IPS-NIHi11 (cell line): Measurements from ENCODE around the gene HUNK.
"Not testable (repeated sequence)": the region's sequence is repeated elsewhere in the genome, so short reads cannot be mapped to it uniquely, and the experiment has no call there.

Source experiments
- DNase-seq: peaks from one replicate; pipeline ENCODE4 v3.0.0; 2012; ENCODE audit warnings: mixed read lengths, low spot score

Gene HUNK

DNA sequence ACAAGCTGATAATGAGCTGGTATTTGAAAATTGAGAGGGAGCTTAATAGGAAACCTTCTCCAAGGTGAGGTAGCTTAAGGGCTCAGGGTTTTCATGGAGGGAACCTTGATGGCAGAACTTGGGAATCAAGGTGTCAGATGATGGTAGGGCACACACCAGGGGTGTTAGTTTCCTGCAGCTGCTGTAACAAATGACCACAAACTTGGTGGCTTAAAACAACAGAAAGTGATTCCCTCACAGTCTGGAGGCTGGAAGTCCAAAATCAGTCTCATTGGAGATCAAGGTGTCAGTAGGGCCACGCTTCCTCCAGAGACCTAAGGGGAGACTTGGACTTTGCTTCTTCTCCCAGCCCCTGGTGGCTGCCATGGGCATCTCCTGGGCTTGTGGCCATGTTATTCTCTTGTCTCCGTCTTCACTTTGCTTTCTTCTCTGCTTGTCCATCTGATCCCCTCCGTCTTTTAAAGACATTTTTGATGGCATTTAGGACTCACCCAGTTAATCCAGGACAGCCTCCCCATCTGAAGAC lies 45.5 kb downstream of the HUNK start:
- no peak for DNase-seq

GRCh38 chr21:31920275-31920674 lies 47.5 kb downstream of the HUNK start:
- DNase-seq, result no peak

GRCh38 chr21:31921079-31921478 lies 48.3 kb downstream of the HUNK start:
- DNase-seq, result no peak

DNA sequence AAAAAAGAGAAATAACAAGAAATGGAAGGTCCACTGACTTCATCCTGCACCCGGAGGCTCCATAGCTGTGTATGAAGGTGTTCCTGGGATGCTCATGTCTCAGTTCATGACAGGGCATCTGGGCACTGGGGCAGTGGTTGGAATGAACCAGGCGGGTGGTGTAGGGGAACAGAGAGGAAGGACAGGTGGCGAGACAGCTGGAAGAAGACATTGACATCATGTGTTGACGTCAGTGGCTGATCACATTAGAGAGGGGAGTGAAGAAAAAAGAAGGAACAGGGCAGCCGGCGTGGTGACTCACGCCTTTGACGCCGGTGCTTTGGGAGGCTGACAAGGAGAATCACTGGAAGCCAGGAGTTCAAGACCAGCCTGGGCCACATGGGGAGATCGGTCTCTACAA lies 50.1 kb downstream of the HUNK start:
- no peak for DNase-seq

- no peak for DNase-seq
Observed at GRCh38 chr21:31923756-31924155, 50.9 kb downstream of the HUNK start.

- no peak for DNase-seq
Observed at GRCh38 chr21:31924548-31924947, 51.7 kb downstream of the HUNK start.

DNA sequence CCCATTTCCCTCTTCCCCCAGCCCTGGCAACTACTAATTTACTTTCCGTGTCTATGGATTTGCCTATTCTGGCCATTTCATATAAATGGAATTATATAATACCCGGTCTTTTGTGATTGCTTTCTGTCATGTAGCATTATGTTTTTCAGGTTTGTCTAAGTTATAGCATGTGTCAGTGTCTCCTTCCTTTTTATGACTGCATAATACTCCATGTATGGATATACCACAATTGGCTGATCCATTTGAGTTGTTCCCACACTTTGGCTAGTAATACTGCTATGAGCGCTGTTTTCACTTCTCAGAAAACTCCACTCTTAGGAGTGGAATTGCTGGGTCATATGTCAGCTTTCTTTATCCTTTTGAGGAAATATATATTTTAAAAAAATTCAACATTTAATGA lies 53.7 kb downstream of the HUNK start:
- no peak for DNase-seq

DNA sequence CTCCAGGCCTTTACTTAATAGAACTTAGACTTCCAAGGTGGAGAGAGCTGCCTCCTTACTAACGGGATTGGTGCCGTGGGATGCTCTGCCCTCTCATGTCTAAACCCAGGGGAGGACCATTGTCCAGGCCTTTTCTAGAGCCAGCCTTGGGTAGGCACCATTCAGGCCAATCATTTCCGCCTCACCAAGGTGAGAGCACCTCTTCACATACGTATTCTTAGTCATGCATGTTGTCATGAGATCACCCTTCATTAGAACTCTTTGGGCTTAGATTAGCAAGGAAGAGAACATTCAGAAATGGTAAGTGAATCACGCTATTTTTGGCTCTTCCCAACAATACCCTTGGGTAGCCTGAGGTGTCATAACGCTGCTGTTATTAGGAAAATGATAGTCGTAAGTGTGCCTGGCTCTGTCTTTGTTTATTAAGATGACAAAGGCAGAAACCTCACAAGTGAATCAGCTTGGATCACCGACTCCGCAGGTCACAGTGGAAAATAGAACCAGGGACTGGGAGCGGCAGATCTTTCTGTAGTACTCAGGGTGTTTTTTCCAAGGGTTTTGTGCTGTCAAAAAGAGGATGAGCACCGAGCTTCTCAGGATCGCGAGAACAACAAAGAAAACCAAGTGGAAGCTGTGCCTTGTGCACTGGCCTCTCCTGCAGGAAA lies 55.0 kb downstream of the HUNK start:
- DNase-seq, result no peak

DNA sequence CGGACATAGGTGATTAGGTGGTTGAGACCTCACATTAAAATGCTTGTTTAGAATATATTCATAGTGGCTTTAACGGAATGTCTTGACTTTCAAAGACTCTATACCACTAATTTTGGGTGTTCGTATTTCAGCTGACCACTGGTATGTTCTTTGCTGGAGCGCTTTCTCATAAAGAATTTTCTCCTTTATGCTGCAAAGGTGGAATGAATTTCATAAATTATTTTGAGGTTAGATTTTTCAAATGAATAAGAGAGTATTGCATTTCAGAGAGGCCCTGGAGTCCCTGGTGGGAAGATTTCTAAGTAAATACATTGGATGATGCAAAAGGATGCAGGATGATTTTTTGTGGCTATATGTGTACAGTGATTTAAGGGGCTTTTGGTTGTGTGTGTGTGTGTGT lies 55.8 kb downstream of the HUNK start:
- DNase-seq, result no peak

- no peak for DNase-seq
Observed at GRCh38 chr21:31929548-31929947, 56.7 kb downstream of the HUNK start.

DNA sequence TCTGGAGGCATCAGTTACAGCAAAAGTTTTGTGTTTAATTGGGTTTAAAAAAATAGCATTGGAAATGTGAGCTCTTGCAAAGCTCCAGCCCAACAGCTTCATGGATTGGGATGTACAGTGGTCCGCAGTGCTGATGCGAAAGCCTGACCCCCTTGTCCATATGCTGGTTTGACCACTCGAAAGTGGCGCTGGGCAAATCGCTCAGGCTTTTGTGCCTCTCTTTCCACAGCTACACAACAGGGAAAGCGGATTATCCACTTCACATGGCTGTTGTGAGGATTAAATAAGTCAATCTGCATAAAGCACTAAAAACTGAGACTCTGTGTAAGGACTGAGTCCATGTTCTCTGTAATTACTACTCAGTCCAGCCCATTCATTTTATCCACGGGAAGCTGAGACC lies 57.2 kb downstream of the HUNK start:
- DNase-seq, result no peak

- no peak for DNase-seq
Observed at GRCh38 chr21:31931644-31932469, 59.0 kb downstream of the HUNK start.

DNA sequence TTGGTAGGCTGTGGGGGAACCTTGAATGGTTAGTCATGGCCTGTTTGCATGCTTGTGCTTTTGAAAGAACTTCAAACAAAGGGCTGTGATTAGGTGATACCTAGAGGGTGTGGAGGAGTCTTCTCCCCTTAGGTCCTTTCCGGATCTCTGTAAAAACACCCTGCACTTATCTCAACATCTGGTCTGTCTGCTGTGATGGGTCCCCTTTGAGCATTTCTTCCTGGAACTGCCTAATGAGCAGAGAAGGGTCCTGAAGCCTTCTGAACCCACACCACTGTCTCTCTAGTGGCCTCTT lies 59.6 kb downstream of the HUNK start:
- DNase-seq, result peak; percentile 25

DNA sequence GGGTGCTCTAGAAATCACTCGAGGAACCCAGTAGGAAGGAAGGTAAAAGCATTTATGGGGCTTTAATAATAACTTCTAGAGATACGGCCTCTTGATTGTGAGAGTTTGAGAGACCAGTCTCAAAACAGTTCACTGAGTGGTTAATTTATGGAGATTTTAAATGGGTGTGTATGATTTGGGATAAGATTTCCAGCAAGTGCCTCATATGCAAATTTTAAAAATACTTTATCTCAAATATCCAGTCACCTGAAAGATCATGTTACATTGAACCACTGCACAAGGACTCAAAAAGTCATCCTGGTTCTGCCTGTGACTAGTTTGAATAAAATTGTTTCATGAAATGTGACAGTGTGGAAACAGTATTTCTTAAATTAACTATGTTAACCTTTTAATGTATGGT lies 64.5 kb downstream of the HUNK start:
- DNase-seq, result no peak

DNA sequence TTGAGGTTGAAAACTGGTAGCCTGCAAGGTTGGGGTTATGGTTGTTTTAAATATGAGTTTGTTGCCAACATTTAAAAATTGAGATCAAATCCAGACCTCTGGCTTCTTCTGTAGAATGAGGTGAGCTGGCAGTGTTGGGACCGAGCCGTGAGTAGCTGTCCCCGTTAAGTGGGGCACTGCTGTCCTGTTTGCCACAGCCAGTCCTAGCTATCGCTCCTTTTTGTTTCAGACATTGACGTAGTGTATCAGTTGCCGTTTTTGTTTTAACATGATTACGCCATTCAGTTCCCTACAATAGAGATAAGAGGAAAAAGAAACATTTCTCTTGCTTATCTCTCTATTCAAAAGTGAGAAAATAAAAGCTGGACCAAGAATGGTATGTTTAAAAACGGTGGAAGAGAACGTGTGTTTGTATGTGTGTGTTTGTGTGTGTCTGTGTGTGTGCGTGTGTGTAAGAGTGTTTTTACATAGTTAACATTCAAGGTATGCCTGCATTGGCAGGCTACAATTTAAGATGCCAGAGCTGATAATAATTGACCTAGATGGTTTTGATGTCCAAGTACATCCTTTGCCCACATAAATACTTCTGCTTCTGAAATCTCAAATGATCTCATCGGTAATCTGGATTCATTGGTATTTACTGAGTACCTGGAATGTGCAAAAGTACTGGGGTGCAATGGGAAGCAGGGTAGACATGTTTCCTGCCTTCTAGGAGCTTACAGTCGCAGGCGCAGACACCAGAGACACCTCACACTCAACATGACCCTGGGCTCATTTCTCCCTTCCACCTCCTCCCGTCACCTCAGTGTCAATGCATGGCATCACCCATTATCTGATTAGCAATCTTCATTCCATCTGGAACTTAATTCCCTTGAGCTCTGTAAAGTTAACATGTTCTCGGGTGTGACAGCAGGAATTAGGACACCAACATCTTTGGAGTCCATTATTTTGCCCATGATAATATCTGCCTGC lies 65.8 kb downstream of the HUNK start:
- DNase-seq, result no peak

DNA sequence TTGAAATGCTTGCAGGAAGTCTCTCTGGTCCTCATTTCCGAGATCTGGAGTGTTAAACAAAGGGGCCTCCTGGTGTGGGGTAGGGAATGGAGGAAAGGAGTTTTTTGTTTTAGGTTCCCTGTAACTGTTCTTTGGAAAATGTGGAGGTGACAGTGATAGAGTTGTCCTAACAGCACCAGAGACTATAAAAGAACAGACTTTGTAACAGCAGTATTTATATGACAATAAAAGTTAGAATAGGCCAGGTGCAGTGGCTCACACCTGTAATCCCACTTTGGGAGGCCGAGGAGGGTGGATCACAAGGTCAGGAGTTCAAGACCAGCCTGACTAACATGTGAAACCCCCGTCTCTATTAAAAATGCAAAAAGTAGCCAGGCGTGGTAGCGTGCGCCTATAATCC lies 68.9 kb downstream of the HUNK start:
- DNase-seq, result no peak

GRCh38 chr21:31943561-31943960 lies 70.7 kb downstream of the HUNK start:
- DNase-seq, result no peak

DNA sequence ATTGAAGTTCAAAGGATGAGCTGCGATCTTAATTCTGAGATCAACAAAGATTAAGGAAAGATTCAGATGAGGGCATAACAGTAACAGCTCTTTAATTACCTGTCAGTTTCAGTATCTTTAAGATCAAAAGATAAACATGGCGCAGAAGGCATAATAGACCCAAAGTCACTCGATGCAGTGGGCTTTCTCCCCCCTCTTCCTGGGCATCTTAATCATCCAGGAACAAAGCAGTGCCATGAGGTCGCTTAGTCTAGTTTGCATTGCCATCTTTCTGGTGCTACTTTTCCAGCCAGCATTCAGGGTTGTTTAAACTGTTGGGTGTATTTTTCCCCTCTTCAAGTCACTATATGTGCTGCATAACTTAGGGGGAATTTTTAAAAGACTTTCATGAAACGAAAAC lies 72.3 kb downstream of the HUNK start:
- no peak for DNase-seq

- no peak for DNase-seq
Observed at GRCh38 chr21:31945546-31945945, 72.7 kb downstream of the HUNK start.

DNA sequence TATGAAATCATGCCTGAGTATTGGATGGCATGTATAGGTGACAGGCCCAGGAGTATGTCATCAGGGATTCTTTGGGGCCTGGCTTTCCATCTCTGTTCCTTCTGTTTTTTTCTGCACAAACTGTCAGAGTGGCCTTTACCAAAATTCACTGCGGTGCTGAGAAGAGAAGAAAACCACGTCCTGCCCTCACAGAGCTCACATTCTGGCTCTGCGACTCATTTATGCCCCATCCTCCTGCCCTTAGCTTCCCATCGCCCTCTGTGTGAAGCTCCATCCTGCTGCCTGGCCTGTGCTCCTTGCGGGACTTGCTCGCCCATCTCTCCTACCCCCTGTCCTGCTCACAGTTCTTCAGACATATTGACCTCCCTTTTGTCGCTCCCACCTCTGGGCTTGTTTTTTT lies 73.4 kb downstream of the HUNK start:
- no peak for DNase-seq

GRCh38 chr21:31946876-31947550 lies 74.2 kb downstream of the HUNK start:
- DNase-seq, result not testable (repeated sequence)

GRCh38 chr21:31948676-31949075 lies 75.9 kb downstream of the HUNK start:
- no peak for DNase-seq
